GM18861 (cell line): ENCODE results near the gene UBE2E1.
"Not testable (repeated sequence)": the region's sequence is repeated elsewhere in the genome, so short reads cannot be mapped to it uniquely, and the experiment has no call there.

Source experiments
- ATAC-seq: cut with Tn5 transposase; IDR thresholded peaks from one replicate; pipeline ENCODE4 v1.9.1; 2021; ENCODE audit not compliant: unreplicated experiment

Gene UBE2E1

GRCh38 chr3:23913873-23914743 lies 108.4 kb downstream of the UBE2E1 start:
- ATAC-seq = no peak

DNA sequence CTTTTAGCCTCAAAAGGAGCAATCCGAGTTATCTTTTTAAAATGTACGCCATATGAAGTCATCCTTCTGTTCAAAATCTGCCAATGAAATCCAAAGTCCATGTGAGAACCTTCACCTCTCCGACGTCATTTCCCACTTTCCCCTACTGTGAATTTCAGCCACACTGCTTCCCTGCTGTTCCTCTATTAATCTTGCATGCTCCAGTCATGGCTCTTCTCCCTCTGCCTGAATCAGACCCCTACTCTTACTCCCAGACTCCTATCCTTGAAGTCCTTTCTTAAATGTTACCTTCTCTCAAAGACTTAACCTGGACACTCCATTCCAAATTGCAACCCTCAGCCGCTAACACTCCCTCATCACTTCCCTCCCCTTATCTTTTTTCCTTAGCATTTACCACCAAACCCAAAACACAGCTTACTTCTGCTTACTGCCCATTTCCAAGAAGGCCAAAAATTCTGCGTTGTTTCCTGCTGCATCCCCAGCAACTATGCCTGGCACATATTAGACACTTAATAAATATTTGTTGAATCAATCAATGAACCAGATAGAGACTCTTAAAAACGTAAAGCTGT lies 109.9 kb downstream of the UBE2E1 start:
- ATAC-seq = no peak

- ATAC-seq = peak; percentile 38
Measured at GRCh38 chr3:23916152-23916885, 110.6 kb downstream of the UBE2E1 start.

GRCh38 chr3:23916886-23917678 lies 111.3 kb downstream of the UBE2E1 start, which contains the start of the genes NKIRAS1 and RPL15:
Gene NKIRAS1, minus strand, starts transcription at chr3:23916990. Its CDS starts 6,086 bp downstream, at chr3:23910904.
Gene RPL15, plus strand, starts transcription at chr3:23917132. Its CDS starts 728 bp downstream, at chr3:23917860.
- peak; percentile 92 for ATAC-seq

DNA sequence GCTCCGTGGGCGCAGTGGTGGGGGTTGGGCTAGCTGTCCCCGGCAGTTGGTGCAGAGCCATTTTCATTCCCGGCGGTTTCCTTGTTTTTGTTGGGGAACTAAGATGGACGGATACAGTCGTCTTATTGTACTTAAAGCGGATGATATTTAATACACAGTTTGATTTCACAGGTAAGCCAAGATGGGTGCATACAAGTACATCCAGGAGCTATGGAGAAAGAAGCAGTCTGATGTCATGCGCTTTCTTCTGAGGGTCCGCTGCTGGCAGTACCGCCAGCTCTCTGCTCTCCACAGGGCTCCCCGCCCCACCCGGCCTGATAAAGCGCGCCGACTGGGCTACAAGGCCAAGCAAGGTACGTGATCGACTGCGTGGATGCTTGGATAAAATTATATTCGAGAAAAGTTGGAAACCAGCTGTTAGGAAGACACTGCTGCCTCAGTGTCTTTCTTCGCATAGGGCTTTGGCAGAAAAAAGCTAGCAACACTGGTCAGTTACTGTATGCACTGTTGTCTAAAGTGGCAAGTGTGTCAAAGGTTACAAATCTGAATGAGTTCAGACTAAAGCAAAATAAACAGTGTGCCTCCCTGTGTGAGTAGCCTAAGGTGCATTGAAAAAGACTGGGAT lies 112.0 kb downstream of the UBE2E1 start:
- not testable (repeated sequence) for ATAC-seq

GRCh38 chr3:23918331-23918730 lies 112.6 kb downstream of the UBE2E1 start:
- ATAC-seq = not testable (repeated sequence)

DNA sequence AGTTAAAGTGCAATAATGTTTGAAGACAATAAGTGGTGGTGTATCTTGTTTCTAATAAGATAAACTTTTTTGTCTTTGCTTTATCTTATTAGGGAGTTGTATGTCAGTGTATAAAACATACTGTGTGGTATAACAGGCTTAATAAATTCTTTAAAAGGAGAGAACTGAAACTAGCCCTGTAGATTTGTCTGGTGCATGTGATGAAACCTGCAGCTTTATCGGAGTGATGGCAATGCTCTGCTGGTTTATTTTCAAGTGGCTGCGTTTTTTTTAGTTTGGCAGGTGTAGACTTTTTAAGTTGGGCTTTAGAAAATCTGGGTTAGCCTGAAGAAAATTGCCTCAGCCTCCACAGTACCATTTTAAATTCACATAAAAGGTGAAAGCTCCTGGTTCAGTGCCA lies 113.9 kb downstream of the UBE2E1 start:
- ATAC-seq = no peak

DNA sequence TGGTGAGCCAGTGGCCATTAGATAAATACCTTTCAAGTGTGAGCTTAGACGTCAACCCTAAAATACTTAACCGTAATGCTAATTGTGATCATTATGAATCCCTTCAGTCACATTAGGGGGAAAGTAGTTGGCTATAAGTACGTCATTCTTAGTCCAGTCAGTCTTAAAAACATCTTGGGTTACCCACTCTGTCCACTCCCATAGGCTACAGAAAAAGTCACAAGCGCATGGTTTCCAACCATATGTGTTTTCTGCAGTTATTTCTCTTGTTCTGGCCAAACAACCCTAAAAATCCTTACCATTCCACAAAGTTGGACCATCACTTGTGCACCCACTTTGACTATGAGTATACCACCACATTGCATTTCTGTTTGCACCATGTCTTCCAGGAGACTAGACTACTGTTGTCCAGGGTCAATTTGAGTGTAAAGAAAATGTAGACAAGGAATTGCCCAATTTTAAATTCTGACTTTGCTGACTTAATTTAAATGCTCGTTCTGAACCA lies 114.4 kb downstream of the UBE2E1 start:
- no peak for ATAC-seq

GRCh38 chr3:23921052-23921511 lies 115.3 kb downstream of the UBE2E1 start:
- ATAC-seq = no peak

GRCh38 chr3:23923786-23924185 lies 118.0 kb downstream of the UBE2E1 start:
- ATAC-seq = no peak

- ATAC-seq = no peak
Measured at GRCh38 chr3:23926246-23926645, 120.5 kb downstream of the UBE2E1 start.

DNA sequence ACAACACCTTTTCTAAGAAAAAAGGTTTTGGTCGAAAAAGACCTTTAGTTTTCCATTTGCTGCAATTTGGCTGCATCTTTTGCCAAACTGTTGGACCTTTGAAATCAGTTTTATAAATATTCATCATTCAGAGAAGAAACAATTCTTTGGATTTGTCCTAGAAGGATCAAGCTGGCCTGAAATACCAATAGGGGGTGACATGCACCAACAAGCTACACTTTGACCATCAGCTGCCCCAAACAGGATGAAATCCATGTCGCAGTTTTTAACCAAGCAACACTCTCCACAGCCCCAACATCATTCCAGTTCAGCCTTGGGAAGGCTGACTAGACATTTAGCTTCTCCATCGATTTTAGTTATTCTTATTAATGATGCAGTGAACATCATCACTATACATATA lies 121.0 kb downstream of the UBE2E1 start:
- ATAC-seq = no peak

DNA sequence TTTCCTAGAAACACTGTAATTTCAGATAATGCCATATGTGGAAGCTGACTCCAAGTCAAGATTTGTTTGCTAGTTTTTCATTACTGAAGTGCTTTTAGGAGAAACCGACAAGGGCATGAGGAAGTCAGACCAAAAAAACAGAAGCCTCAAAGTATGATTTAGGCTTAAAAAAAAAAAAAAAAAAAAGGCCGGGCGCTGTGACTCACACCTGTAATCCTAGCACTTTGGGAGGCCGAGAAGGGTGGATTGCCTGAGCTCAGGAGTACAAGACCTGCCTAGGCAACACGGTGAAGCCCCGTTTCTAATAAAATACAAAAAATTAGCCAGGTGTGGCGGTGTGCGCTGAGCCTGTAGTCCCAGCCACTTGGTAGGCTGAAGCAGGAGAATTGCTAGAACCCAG lies 122.8 kb downstream of the UBE2E1 start:
- ATAC-seq = no peak

DNA sequence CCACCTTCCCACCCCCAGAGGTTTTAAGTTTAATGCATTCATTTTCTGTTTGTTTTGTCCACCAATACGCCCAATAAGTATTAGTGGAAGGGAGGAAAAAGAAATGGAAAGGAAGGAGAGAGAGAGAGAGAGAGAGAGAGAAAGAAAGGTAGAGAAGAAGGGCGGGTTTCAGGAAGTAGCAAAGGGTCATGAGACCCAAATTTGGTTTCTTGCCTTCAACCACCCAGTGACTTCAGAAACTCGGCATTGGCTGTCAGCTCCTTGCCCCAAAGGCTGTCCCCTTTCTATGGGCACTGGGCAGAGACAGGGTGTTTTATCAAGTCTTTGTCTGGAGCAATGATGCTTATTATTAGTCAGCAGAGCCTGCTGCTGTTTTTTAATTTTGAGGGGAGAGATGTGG lies 125.8 kb downstream of the UBE2E1 start:
- no peak for ATAC-seq

DNA sequence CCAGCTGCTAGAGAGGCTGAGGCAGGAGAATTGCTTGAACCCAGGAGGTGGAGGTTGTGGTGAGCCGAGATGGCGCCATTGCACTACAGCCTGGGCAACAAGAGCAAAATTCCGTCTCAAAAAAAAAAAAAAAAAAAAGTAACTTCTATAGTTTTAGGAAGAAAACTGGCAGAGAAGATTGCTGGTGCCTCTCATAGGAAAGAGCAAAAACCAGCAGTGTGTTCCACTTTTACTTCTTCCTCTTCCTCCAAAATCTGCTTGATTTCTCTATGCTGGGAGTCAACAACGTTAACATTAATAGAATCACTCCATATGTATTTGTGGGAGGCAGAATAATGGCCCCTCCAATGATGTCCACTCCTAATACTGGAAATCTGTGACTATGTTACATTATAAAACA lies 126.8 kb downstream of the UBE2E1 start:
- ATAC-seq = no peak

DNA sequence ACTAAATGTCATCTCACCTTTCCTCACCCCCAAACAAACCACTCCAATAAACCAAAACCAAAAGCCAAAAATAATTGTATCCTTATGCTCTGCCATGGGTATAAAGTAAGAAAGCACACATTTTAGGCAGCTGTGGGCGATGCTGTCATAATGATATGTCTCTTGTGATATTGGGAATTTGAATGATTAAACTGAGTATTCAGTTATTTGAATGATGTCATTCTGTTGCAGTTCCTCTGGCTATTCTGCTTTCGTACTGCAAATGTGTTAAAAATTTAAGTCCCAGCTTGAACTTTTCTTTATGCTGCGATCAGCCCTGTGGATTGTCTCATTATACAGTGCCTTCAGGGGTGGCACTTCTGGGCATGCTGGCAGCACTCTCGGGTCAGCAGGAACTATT lies 128.5 kb downstream of the UBE2E1 start:
- no peak for ATAC-seq

GRCh38 chr3:23937296-23937695 lies 131.5 kb downstream of the UBE2E1 start:
- ATAC-seq = no peak

DNA sequence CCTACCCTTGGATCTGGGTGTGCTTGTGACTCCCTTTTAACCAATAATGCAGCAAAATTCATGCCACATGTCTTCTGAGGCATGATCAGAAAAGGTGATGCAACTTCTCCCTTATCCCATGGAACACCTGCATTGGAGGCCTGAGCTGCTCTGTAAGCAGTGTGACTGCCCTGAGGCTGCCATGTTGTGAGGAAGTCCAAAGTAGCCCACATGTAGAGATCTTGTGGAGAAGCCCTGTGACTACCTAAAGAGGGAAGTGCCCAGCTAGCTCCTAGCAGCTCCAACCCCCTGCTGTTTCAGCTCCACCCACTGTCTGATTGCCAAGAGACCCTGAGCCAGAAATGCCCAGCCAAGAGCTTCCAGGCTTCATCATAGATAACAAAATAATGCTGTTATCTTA lies 132.9 kb downstream of the UBE2E1 start:
- ATAC-seq = no peak

DNA sequence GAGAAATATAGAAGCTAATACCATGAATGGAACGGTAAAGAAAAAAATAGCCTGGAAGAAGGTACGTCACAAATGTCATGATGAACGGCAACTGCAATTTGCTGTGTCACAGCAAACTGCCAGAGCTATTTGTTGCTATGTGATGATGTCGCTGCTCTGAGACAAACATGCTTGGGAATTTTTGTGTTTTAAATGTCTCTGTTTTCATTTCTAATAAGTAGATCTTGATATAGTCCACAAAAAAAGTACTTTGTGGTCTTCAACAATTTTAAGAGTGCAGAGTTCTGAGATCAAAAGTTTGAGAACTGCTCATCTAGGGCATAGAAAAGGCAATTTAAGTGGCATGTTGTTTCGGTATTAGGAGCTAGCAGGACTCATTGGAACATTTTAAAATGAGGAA lies 135.0 kb downstream of the UBE2E1 start:
- ATAC-seq = no peak
